GM19372 (cell line): ENCODE measurements around the gene GNL3.
"Not testable (repeated sequence)": the region's sequence is repeated elsewhere in the genome, so short reads cannot be mapped to it uniquely, and the experiment has no call there.

ENCODE experiments used
- ATAC-seq: cut with Tn5 transposase; IDR thresholded peaks from one replicate; pipeline ENCODE4 v1.9.1; 2021; ENCODE audit warnings: mild to moderate bottlenecking, low read depth, moderate library complexity; ENCODE audit not compliant: unreplicated experiment

The GNL3 gene

DNA sequence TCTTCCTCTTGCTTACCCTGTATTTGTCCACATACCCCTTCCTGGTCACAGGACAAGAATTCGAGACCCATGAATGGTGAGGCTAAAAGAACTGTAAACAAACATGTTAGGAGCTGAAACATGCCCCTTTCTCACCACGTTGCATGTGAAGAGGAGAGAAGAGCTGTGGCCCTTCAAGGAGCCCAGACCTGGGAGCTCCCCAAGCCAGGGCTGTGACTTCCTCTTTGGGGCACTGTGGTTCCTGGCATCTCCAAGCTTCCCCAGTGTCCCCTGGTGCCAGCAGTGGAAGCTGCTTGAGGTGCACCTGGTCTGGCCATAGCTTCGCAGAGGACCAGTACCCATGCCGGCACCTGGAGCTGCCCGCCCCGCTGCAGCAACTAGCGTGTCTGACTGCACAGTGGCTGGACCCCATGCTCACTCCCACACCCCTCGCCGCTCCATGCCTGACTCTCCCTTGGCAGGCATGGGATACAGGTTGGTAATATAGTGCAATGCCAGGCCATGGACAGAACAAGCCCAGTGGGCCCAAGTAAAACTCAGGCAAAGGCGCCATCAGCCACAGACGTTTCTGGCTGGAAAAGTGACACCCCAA is 30.0 kb downstream of the GNL3 start:
- no peak for ATAC-seq

DNA sequence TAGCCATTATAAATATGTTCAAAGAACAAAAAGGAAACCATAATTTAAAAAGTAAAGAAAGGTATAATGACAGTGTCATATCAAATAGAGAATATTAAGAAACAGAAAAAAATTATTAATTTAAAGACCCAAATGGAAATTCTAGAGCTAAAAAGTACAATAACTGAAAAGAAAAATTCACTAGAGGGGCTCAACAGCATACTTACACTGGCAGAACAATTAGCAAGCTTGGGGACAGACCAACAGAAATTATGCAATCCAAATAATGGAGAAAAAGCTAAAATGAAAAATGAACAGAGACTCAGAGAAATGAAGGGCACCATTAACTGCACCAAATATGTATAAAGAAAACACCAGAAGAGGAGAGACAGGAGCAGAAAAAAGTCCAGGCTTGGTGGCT is 33.8 kb downstream of the GNL3 start:
- ATAC-seq, result no peak

DNA sequence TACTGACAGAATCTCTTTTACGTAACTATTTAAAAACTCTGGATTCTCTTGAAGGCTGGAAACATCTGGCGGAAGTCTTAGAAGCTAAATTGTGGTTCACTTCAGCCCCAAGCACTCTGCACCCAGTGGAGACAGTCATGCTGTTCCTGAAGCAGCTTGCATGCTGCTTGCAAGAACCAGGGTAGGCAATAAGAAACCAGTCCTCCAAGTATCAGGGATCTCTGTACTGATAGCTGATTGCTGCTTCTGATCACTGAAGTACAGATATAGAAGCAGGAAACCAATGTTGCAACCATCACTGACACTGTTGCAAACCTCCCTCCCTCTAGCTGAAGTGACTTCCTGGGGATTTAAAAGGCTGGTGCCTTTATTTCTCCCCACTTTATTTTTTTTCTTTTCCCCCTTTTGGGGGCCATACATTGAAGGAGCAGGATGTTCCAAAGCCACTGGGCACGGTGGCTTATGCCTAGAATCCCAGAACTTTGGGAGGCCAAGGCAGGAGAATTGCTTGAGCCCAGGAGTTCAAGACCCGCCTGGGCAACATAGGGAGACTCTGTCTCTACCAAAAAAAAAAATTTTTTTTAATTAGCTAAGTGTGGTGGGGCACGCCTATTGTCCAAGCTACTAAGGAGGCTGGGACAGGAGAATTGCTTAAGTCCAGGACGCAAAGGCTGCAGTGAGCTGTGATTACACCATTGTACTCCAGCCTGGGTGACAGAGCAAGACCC is 35.3 kb downstream of the GNL3 start:
- no peak for ATAC-seq

DNA sequence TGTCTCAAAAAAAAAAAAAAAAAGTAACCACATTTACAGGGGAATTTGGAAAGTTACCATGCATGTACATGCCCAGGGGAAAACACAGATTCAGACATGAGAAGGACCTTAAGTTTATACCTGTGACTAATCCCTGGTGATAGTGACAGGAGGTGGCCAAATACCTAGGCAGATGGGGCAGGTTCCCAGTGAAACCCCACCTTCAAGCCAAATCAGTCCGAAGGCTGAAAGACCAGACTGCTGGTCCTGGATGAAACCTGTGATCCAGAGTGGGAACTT is 35.8 kb downstream of the GNL3 start:
- no peak for ATAC-seq

DNA sequence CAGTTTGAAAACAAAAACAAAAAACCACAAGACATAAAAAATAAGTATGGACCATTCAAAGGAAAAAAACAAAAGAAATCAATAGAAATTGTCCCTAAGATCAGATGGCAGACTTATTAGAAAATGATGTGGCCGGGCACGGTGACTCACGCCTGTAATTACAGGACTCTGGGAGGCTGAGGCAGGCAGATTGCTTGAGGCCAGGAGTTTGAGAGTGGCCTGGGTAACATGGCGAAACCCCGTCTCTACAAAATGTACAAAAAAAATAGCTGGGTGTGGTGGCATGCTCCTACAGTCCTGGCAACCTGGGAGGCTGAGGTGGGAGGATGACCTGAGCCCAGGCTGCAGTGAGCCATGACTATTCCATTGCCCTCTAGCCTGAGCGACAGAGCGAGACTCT is 36.7 kb downstream of the GNL3 start:
- no peak for ATAC-seq

DNA sequence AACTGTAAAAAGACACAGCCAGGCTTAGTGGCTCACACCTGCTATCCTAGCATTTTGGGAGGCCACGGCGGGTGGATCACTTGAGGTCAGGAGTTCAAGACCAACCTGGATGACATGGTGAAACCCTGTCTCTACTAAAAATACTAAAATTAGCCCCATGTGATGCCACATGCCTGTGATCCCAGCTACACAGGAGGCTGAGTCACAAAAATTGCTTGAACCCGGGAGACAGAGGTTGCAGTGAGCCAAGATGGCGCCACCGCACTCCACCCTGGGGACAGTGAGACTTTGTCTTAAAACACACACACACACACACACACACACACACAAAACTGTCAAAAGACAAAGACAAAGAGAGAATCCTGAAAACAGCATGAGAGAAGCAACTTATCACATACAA is 38.1 kb downstream of the GNL3 start:
- no peak for ATAC-seq

DNA sequence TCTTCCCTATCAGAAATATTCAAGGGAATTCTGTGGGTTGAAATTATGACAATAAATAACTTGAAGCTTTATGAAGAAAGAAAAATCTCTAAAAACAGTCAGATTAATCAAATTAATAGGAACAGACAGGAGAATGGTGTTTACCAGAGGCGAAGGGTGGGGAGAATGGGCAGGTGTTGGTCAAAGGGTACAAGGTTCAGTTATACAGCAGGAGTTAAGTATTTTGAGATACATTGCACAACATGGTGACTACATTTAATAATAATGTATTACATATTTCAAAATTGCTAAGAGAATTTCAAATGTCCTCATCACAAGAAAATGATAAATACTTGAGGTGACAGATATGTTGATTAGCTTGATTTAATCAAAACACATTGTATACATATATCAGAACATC is 38.7 kb downstream of the GNL3 start:
- no peak for ATAC-seq

DNA sequence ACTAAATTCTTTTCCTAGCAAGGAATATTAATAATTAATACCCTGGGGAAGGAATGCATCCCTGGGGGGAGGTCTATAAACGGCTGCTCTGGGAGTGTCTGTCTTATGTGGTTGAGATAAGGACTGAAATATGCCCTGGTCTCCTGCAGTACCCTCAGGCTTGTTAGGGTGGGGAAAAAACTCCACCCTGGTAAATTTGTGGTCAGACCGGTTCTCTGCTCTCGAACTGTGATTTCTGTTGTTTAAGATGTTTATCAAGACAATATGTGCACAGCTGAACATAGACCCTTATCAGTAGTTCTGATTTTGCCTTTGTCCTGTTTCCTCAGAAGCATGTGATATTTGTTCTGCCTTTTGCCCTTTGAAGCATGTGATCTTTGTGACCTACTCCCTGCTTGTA is 42.9 kb downstream of the GNL3 start:
- not testable (repeated sequence) for ATAC-seq

DNA sequence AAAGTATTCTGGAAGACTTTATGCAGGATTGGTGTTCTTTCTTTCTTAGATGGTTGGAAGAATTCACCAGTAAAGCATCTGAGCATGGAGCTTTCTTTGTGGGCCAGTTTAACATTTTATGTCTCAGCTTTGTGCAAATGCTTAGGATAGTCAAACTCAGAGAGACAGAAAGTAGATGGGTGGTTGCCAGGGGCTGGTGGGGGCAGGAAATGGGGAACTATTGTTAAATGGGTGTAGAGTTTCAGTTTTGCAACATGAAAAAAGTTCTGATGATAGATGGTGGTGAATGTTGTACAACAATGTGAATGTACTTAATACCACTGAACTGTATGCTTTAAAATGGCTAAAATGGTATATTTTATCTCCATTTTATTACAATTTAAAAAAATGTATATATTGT is 44.8 kb downstream of the GNL3 start:
- ATAC-seq, result no peak

DNA sequence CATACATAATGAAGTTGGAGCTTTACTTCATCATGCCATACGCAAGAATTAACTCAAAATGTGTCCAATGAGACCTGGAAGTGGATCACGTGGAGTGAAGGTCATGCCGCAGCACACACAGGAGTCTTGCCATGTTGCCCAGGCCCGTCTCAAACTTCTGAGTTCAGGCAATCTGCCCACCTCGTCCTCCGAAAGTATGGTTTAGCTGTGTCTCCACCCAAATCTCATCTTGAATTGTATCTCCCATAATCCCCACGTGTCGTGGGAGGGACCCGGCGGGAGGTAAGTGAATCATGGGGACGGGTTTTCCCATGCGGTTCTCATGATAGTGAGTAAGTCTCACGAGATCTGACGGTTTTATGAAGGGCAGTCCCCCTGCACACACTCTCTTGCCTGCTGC is 45.8 kb downstream of the GNL3 start:
- ATAC-seq, result no peak

DNA sequence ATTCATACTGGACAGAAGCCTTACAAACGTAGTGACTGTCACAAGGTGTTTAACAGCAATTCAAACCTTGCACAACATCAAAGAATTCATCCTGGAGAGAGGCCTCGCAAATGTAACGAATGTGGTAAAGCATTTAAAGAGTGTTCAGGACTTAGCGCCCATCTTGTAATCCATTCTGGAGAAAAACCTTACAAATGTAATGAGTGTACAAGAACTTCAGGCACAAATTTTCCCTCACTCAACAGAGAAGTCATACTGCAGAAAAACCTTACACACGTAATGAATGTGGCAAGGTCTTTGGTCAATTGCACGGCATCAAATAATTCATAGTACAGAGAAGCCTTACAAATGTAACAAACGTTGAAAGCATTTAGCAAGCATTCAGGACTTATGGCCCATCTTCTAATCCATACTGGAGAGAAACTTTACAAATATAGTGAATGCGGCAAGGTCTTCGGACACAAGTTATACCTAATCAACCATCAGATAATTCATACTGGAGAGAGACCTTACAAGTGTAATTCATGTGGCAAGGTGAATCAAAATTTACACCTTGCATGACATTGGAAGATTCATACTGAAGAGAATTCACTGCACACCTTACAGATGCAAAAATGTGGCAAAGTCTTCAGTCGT is 47.5 kb downstream of the GNL3 start:
- no peak for ATAC-seq

DNA sequence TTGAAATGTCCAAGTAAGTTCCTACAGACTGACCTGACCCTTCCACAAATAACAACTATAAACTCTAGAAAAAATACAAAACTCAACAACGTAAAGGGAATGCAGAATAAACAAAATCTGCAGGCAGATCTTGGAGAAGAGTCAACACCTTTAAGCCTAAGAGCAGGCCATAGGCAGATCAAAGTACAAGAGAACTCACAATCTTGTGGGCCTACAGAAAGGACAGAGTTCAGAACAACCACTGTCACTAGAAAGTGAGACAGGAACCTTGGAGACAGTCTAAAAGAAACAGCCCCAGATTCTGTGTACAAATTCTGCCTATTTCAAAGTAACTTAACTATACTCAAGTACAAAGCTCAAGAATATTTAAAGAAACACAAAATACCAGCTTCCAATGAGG is 53.9 kb downstream of the GNL3 start:
- ATAC-seq, result no peak

DNA sequence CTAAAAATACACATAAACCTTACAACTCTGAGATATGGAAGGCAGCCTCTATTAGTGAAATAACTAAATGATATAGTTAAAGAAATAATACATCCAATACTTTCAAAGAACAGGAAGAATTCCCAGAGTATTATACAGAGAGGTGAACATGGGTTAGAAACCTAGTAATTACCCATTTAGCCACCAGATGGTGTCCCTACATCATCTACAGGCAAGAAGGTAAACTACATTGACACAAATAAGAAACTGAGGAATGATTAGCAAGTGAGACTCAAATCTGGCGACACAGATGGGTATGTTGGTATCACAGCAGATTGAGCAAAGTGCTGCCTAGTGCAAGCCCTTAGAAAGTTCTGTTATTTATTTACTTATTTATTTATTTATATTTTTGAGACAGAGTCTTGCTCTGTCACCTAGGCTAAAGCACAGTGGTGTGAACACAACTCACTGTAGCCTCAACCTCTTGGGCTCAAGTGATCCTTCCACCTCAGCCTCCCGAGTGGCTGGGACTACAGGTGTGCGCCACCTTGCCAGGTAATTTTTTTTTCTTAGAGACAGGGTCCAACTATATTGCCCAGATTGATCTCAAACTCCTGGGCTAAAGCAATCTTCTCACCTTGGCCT is 56.7 kb downstream of the GNL3 start:
- no peak for ATAC-seq

DNA sequence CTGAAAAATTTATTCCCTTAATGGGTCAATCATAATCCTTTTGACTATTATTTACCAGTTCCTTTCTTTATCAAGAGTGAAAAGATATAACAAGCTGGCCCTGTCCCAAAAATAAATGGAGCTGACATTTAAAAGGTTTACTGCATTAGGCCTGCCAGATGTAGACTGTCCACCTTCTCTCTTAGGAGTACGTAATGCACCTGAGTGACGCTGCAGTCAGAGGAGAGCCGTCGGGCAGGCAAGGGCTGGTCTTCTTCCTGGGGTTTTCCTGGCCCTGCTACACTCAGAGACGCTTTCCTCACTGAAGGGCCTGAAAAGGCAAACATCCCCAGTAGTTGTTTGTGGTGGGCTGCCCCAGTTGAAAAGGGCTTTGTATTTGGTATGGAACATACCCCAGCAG is 57.3 kb downstream of the GNL3 start:
- no peak for ATAC-seq

DNA sequence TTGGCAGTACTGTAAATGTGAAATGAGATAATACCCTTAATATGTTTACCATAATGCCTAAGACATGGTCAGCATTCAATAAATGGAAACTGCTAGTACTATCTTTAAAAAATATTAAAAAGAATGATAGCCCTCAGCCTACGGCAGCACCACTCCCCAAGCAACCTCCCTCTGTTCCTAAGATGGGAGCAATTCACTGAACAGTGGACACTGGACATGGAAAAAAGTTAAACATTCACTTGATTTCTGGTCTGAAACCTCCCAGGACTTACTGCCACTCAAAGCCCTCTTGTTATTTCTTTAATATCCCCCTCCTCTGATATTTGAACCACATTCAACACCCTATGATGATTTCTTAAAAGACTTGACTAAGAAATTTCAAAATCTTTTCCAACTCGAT is 57.9 kb downstream of the GNL3 start:
- no peak for ATAC-seq
